SK-N-SH treated with all-trans-retinoic acid at 6 μM for 48 hours (cell line): ENCODE measurements around the gene IMPA2.

Experiments
- ATAC-seq: fragments of 200-7000 bp; cut with Tn5 transposase; 3 replicates; pipeline ENCODE4 v1.9.1; 2020; ENCODE audit warnings: mild to moderate bottlenecking, moderate library complexity
- BACH2 ChIP-seq: fragments of 250-450 bp; sonication (Bioruptor Pico); IDR thresholded peaks from 2 replicates; pipeline ENCODE4 v1.9.0; 2021; ENCODE audit warnings: mild to moderate bottlenecking, borderline replicate concordance
- CREB5 ChIP-seq: fragments of 250-450 bp; sonication (Bioruptor Pico); IDR thresholded peaks from 2 replicates; pipeline ENCODE4 v1.5.1; 2020; ENCODE audit warnings: low read depth, mild to moderate bottlenecking, moderate library complexity
- CSDC2 ChIP-seq: fragments of 250-450 bp; sonication (Bioruptor Pico); IDR thresholded peaks from 2 replicates; pipeline ENCODE4 v1.5.0; 2020; ENCODE audit warnings: mild to moderate bottlenecking, moderate library complexity
- ESRRG ChIP-seq: fragments of 250-450 bp; sonication (Bioruptor Pico); IDR thresholded peaks from 2 replicates; pipeline ENCODE4 v1.6.1; 2021; ENCODE audit warnings: mild to moderate bottlenecking
- GLIS3 ChIP-seq: fragments of 250-450 bp; sonication (Bioruptor Pico); IDR thresholded peaks from 2 replicates; pipeline ENCODE4 v1.5.0; 2020; ENCODE audit warnings: mild to moderate bottlenecking, moderate library complexity
- ISL1 ChIP-seq: fragments of 250-450 bp; sonication (Bioruptor Pico); IDR thresholded peaks from 2 replicates; pipeline ENCODE4 v2.1.2; 2022; ENCODE audit warnings: mild to moderate bottlenecking, moderate library complexity
- OSR1 ChIP-seq: fragments of 250-450 bp; sonication (Bioruptor Pico); IDR thresholded peaks from 2 replicates; pipeline ENCODE4 v1.8.0; 2022; ENCODE audit warnings: moderate library complexity, mild to moderate bottlenecking, inconsistent platforms
- PATZ1 ChIP-seq: fragments of 250-450 bp; sonication (Bioruptor Pico); IDR thresholded peaks from 2 replicates; pipeline ENCODE4 v1.8.0; 2020; ENCODE audit warnings: mild to moderate bottlenecking, moderate library complexity, borderline replicate concordance
- PPARA ChIP-seq: fragments of 250-450 bp; sonication (Bioruptor Pico); IDR thresholded peaks from 2 replicates; pipeline ENCODE4 v1.5.0; 2020; ENCODE audit warnings: mild to moderate bottlenecking, borderline replicate concordance
- RARB ChIP-seq: fragments of 250-450 bp; sonication (Bioruptor Pico); IDR thresholded peaks from 2 replicates; pipeline ENCODE4 v1.8.0; 2021; ENCODE audit warnings: mild to moderate bottlenecking, moderate library complexity
- SNAI2 ChIP-seq: fragments of 250-450 bp; sonication (Bioruptor Pico); IDR thresholded peaks from 2 replicates; pipeline ENCODE4 v1.5.0; 2020; ENCODE audit warnings: mild to moderate bottlenecking, moderate library complexity
- TCF4 ChIP-seq: fragments of 250-450 bp; sonication (Bioruptor Pico); IDR thresholded peaks from 2 replicates; pipeline ENCODE4 v1.8.0; 2021; ENCODE audit warnings: mild to moderate bottlenecking, moderate library complexity, borderline replicate concordance
- TOX ChIP-seq: fragments of 250-450 bp; sonication (Bioruptor Pico); IDR thresholded peaks from 2 replicates; pipeline ENCODE4 v1.8.0; 2021; ENCODE audit warnings: mild to moderate bottlenecking, moderate library complexity, borderline replicate concordance
- TSHZ2 ChIP-seq: fragments of 250-450 bp; sonication (Bioruptor Pico); IDR thresholded peaks from 2 replicates; pipeline ENCODE4 v1.5.0; 2020; ENCODE audit warnings: mild to moderate bottlenecking, moderate library complexity
- ZC3H10 ChIP-seq: fragments of 250-450 bp; sonication (Bioruptor Pico); IDR thresholded peaks from 2 replicates; pipeline ENCODE4 v1.5.1; 2021; ENCODE audit warnings: mild to moderate bottlenecking, moderate library complexity
- ZFP3 ChIP-seq: fragments of 250-450 bp; sonication (Bioruptor Pico); IDR thresholded peaks from 2 replicates; pipeline ENCODE4 v1.5.0; 2020; ENCODE audit warnings: mild to moderate bottlenecking, moderate library complexity
- ZFP30 ChIP-seq: fragments of 450-650 bp; formaldehyde crosslinking; IDR thresholded peaks from 2 replicates; pipeline ENCODE4 v1.5.0; 2022; ENCODE audit warnings: mild to moderate bottlenecking, moderate library complexity
- ZNF565 ChIP-seq: fragments of 450-650 bp; formaldehyde crosslinking; conservative IDR thresholded peaks from 2 replicates; pipeline ENCODE4 v1.5.0; 2020; ENCODE audit warnings: low read depth, mild to moderate bottlenecking, moderate library complexity
- ZNF70 ChIP-seq: fragments of 450-650 bp; formaldehyde crosslinking; IDR thresholded peaks from 2 replicates; pipeline ENCODE4 v1.5.0; 2020; ENCODE audit warnings: mild to moderate bottlenecking, moderate library complexity
- ZNF8 ChIP-seq: fragments of 450-650 bp; formaldehyde crosslinking; IDR thresholded peaks from 2 replicates; pipeline ENCODE4 v1.5.0; 2020; ENCODE audit warnings: mild to moderate bottlenecking, moderate library complexity
- TF ChIP-seq, protein P1 (sequence below): fragments of 250-450 bp; sonication (Bioruptor Pico); IDR thresholded peaks from 2 replicates; pipeline ENCODE4 v1.8.0; 2021; ENCODE audit warnings: low read depth, mild to moderate bottlenecking, moderate library complexity, borderline replicate concordance
- TF ChIP-seq, protein P2 (sequence below): fragments of 250-450 bp; sonication (Bioruptor Pico); IDR thresholded peaks from 2 replicates; pipeline ENCODE4 v1.5.1; 2021; ENCODE audit warnings: mild to moderate bottlenecking, moderate library complexity

IMPA2 gene

GRCh38 chr18:11991021-11991795, 9.9 kb downstream of the IMPA2 start:
- no peak for ATAC-seq
- TF ChIP-seq OSR1 (no peak), SNAI2 (CRISPR knock-in tag) (no peak), TCF4 (CRISPR knock-in tag) (no peak), ZNF70 (CRISPR knock-in tag) (no peak), ZFP30 (CRISPR knock-in tag) (no peak), RARB (CRISPR knock-in tag) (no peak), ZFP3 (CRISPR knock-in tag) (no peak), PATZ1 (no peak), ZC3H10 (no peak), ZNF8 (CRISPR knock-in tag) (no peak), CSDC2 (CRISPR knock-in tag) (no peak), ESRRG (CRISPR knock-in tag) (no peak), PPARA (no peak), BACH2 (CRISPR knock-in tag) (no peak), CREB5 (CRISPR knock-in tag) (no peak), ISL1 (no peak), GLIS3 (CRISPR knock-in tag) (no peak)
- TF ChIP-seq, protein P1, sequence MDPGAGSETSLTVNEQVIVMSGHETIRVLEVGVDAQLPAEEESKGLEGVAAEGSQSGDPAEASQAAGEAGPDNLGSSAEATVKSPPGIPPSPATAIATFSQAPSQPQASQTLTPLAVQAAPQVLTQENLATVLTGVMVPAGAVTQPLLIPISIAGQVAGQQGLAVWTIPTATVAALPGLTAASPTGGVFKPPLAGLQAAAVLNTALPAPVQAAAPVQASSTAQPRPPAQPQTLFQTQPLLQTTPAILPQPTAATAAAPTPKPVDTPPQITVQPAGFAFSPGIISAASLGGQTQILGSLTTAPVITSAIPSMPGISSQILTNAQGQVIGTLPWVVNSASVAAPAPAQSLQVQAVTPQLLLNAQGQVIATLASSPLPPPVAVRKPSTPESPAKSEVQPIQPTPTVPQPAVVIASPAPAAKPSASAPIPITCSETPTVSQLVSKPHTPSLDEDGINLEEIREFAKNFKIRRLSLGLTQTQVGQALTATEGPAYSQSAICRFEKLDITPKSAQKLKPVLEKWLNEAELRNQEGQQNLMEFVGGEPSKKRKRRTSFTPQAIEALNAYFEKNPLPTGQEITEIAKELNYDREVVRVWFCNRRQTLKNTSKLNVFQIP (CRISPR knock-in tag): no peak
- TF ChIP-seq, protein P2, sequence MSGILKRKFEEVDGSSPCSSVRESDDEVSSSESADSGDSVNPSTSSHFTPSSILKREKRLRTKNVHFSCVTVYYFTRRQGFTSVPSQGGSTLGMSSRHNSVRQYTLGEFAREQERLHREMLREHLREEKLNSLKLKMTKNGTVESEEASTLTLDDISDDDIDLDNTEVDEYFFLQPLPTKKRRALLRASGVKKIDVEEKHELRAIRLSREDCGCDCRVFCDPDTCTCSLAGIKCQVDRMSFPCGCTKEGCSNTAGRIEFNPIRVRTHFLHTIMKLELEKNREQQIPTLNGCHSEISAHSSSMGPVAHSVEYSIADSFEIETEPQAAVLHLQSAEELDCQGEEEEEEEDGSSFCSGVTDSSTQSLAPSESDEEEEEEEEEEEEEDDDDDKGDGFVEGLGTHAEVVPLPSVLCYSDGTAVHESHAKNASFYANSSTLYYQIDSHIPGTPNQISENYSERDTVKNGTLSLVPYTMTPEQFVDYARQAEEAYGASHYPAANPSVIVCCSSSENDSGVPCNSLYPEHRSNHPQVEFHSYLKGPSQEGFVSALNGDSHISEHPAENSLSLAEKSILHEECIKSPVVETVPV (CRISPR knock-in tag): no peak

DNA sequence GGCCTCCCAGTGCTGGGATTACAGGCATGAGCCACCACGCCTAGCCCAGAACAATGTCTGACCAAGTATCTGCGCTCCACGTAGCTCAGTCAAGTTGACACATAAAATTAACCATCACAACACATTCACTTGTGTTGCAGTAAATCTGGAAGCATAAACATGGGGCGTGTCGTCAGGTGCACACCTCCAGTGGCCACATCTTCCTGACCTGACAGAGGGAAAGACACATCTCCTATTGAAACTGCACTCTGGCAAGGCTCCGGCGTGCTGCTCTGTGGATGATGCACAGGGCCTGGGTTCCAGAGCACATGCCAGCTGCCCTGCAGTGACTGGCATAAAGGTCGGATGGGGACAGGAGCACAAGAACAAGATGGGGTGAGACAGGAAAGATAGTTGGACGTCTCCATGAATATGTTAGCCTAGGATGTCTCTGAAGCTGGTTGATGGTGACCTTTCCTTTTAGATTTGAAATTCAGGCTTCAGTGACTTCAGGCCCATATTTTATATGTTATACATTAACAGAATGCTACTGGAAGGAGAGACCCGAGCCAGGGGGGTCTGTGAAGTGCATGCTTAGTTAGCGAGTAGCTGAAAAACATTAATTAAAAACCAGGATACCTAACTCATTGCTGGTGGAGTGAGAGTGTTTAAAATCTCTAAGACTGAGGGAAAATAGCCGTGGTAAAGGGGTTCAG, 10.9 kb downstream of the IMPA2 start:
- no peak for ATAC-seq
- no peak for TF ChIP-seq GLIS3 (CRISPR knock-in tag)
- no peak for TF ChIP-seq PATZ1
- TF ChIP-seq TOX (CRISPR knock-in tag): no peak
- TF ChIP-seq SNAI2 (CRISPR knock-in tag): no peak
- TF ChIP-seq ZNF70 (CRISPR knock-in tag): no peak
- TF ChIP-seq TSHZ2: no peak
- TF ChIP-seq ISL1: no peak
- no peak for TF ChIP-seq ZNF8 (CRISPR knock-in tag)
- TF ChIP-seq ESRRG (CRISPR knock-in tag): no peak
- TF ChIP-seq, protein P2 (CRISPR knock-in tag): no peak
- no peak for TF ChIP-seq OSR1
- no peak for TF ChIP-seq CSDC2 (CRISPR knock-in tag)
- no peak for TF ChIP-seq TCF4 (CRISPR knock-in tag)
- TF ChIP-seq ZNF565 (CRISPR knock-in tag): no peak
- TF ChIP-seq ZFP30 (CRISPR knock-in tag): no peak
- TF ChIP-seq, all 23 proteins: peak for 0
